ENCODE data around the gene GORASP2. TPM values are rescaled to one million over a fixed set of nuclear protein-coding genes. Genes with fewer than 3 reads are reported as not detected.

GORASP2 gene
- total and polyA plus RNA-seq, 2 of the 4 experiments (the other 2 are of a cell fraction), result 53.1 to 156 TPM

DNA sequence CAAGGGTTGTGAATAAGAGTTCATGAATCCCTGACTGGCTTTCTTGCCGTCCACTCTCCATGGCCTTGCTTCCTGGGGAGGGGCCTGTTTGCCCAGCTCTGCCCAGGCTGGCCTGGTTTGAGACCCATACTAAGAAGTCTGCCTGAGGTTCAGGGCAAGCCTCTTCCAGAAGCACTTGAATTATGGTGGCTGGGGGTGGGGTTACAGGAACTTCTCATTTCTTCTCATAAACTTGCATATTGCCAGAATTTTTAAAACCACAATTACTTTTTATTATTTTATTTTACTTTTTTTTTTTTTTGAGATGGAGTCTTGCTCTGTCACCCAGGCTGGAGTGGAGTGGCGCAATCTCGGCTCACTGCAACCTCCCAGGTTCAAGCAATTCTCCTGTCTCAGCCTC is 42.0 kb downstream of the GORASP2 start:
- no peak overlapping the region for H2AK9ac ChIP-seq (replicated peaks; ENCODE audit: low read depth, low read length, poor library complexity)
- no peak overlapping the region for H2BK5ac ChIP-seq (ENCODE audit: low read depth, low read length, poor library complexity, severe bottlenecking)
- in situ Hi-C loops (cut with MboI; ENCODE audit: low sequenced_read_pairs) (loop anchor here (5.0 to 10.0 kb wide), 2 partner anchors 184 to 446 kb away; no protein-coding TSS in a partner anchor), dilution Hi-C loops (cut with HindIII; ENCODE audit: low sequenced_read_pairs, unreplicated experiment) (no loop called here), intact Hi-C loops (cut with micrococcal nuclease) (loop anchor here (10.0 kb wide), 4 partner anchors 364 to 1494 kb away; partner anchors contain the start of gene CYBRD1)
- peaks cover 16% of the 10 kb centered on the region for H3K36me3 ChIP-seq (ENCODE audit: control insufficient read depth, insufficient read depth, low read length)
- H3K4me1 ChIP-seq (ENCODE audit: control insufficient read depth, insufficient read depth, low read length), result peaks cover 4% of the 10 kb centered on the region
- no peak overlapping the region for H2BK120ac ChIP-seq (ENCODE audit: low read depth, low read length)
- WGBS, 2 experiments (ENCODE audit: extremely low coverage in 2 of 2, insufficient read length in 1 of 2), result no CpG with 5 or more reads among the region's 3 CpGs
- no TSS peak for BruUV-seq (replicated peaks)
- H3K79me1 ChIP-seq (ENCODE audit: low read depth in 1 of 2, low read length in 2 of 2), result peaks cover 0 to 2% of the 10 kb centered on the region in 2 experiments; a peak in 3 of 4 replicates
- H3K14ac ChIP-seq (replicated peaks; ENCODE audit: low read depth, low read length), result no peak overlapping the region
- no peak overlapping the region for H3K9ac ChIP-seq (ENCODE audit: low read depth, low read length)
- H3K9me3 ChIP-seq (ENCODE audit: control insufficient read depth, insufficient read depth, low read length), result no peaks in the 10 kb centered on the region
- ATAC-seq (ENCODE audit: low read depth) (no peak), DNase-seq (no peak)
- H3K4ac ChIP-seq (ENCODE audit: low read depth, low read length), result no peak overlapping the region
- H3K4me3 ChIP-seq (ENCODE audit: insufficient read depth, low read depth, low read length), result no peak overlapping the region
- no peak overlapping the region for H3K27ac ChIP-seq (ENCODE audit: insufficient read depth, low read length)
- peaks cover 6% of the 10 kb centered on the region; the same call in 1 of the 2 replicates for H4K20me1 ChIP-seq (ENCODE audit: insufficient read depth, low read length)
- no peak overlapping the region for H4K91ac ChIP-seq (ENCODE audit: insufficient read depth, low read depth, low read length)
- no peak overlapping the region for H3K18ac ChIP-seq (ENCODE audit: low read depth, low read length)
- no peak overlapping the region for H2BK20ac ChIP-seq (ENCODE audit: low read depth, low read length)
- H3K23ac ChIP-seq (ENCODE audit: low read depth, low read length), result no peak overlapping the region
- H3K4me2 ChIP-seq (ENCODE audit: low read depth, low read length), result no peak overlapping the region
- H2AFZ ChIP-seq (replicated peaks; ENCODE audit: low read length, poor library complexity), result no peak overlapping the region
- H2AK5ac ChIP-seq (ENCODE audit: low read depth, low read length), result no peak overlapping the region
- no peaks in the 10 kb centered on the region for H3K9me1 ChIP-seq (ENCODE audit: insufficient read depth, low read length)
- H4K8ac ChIP-seq (ENCODE audit: low read depth in 2 of 2, low read length in 2 of 2), result no peak overlapping the region
- H4K5ac ChIP-seq (ENCODE audit: low read depth, low read length), result no peak overlapping the region
- CTCF ChIA-PET, result interaction anchor here (1.0 kb wide), 1 partner anchor 446 kb away, joined by 4 read pairs; no protein-coding TSS in a partner anchor
- TF ChIP-seq RFX5 (IDR thresholded peaks at IDR 0.05; ENCODE audit: low read depth, low read length), result no peak
- TF ChIP-seq POLR2A (IDR thresholded peaks at IDR 0.05; ENCODE audit: low read depth, low read length), result no peak
- TF ChIP-seq ELK1 (IDR thresholded peaks at IDR 0.05; ENCODE audit: borderline replicate concordance, low read depth, low read length), result no peak
- TF ChIP-seq RCOR1 (IDR thresholded peaks at IDR 0.05; ENCODE audit: insufficient replicate concordance, low read length), result no peak
- no peak for TF ChIP-seq CEBPB (IDR thresholded peaks at IDR 0.05; ENCODE audit: low read depth, low read length)
- TF ChIP-seq MXI1 (IDR thresholded peaks at IDR 0.05; ENCODE audit: borderline replicate concordance, low read depth, low read length), result no peak
- no peak for TF ChIP-seq BHLHE40 (IDR thresholded peaks at IDR 0.05; ENCODE audit: low read depth, low read length)
- TF ChIP-seq CTCF (conservative IDR thresholded peaks at IDR 0.05; ENCODE audit: low read depth, low read length), result no peak
- no peak for TF ChIP-seq SMC3 (IDR thresholded peaks at IDR 0.05; ENCODE audit: low read depth, low read length)
- TF ChIP-seq USF2 (IDR thresholded peaks at IDR 0.05; ENCODE audit: low read depth, low read length), result no peak
- no peak for TF ChIP-seq RAD21 (IDR thresholded peaks at IDR 0.05; ENCODE audit: low read length)
- TF ChIP-seq MAZ (IDR thresholded peaks at IDR 0.05; ENCODE audit: borderline replicate concordance, low read depth, low read length), result no peak
- no peak for TF ChIP-seq MAFK (IDR thresholded peaks at IDR 0.05; ENCODE audit: low read depth, low read length)
- TF ChIP-seq CHD1 (IDR thresholded peaks at IDR 0.05; ENCODE audit: low read depth, low read length), result no peak
- TF ChIP-seq NFE2L2 (IDR thresholded peaks at IDR 0.05; ENCODE audit: low read depth, low read length), result no peak
- TF ChIP-seq FOS (IDR thresholded peaks at IDR 0.05; ENCODE audit: low read depth, low read length), result no peak
- H3K56ac ChIP-seq (ENCODE audit: extremely low read depth, insufficient read depth, low read length), result no peak overlapping the region
- H2BK15ac ChIP-seq (ENCODE audit: low read depth, low read length), result no peak overlapping the region
- H3K27me3 ChIP-seq (ENCODE audit: control insufficient read depth, insufficient read depth, low read length), result no peaks in the 10 kb centered on the region; the same call in 1 of the 2 replicates
- POLR2A ChIA-PET (ENCODE audit: unreplicated experiment), result no interaction called here
